ENCODE data around the gene EXD3.

EXD3 gene

GRCh38 chr9:137294091-137294680 is 128.8 kb downstream of the EXD3 start:
- Mint-ChIP-seq H3K4me1 (ENCODE audit: low read depth) (peaks cover 11% of the 10 kb centered on the region), H3K27me3 (peaks cover 14% of the 10 kb centered on the region), H3K36me3 (no peaks in the 10 kb centered on the region), H3K9me3 (ENCODE audit: low read depth) (no peaks in the 10 kb centered on the region), H3K27ac (no peak overlapping the region), H3K4me3 (peak overlapping the region; percentile 69)

GRCh38 chr9:137293482-137294090 is 129.4 kb downstream of the EXD3 start:
- H3K9me3 Mint-ChIP-seq (ENCODE audit: low read depth) = no peaks in the 10 kb centered on the region
- H3K36me3 Mint-ChIP-seq = no peaks in the 10 kb centered on the region
- H3K4me3 Mint-ChIP-seq = no peak overlapping the region
- peaks cover 11% of the 10 kb centered on the region for H3K4me1 Mint-ChIP-seq (ENCODE audit: low read depth)
- H3K27me3 Mint-ChIP-seq = peaks cover 14% of the 10 kb centered on the region
- no peak overlapping the region for H3K27ac Mint-ChIP-seq

GRCh38 chr9:137293094-137293481 is 129.9 kb downstream of the EXD3 start:
- H3K36me3 Mint-ChIP-seq = no peaks in the 10 kb centered on the region
- no peak overlapping the region for H3K27ac Mint-ChIP-seq
- peaks cover 11% of the 10 kb centered on the region for H3K4me1 Mint-ChIP-seq (ENCODE audit: low read depth)
- no peaks in the 10 kb centered on the region for H3K9me3 Mint-ChIP-seq (ENCODE audit: low read depth)
- H3K4me3 Mint-ChIP-seq = no peak overlapping the region
- peaks cover 14% of the 10 kb centered on the region for H3K27me3 Mint-ChIP-seq

- Mint-ChIP-seq H3K27me3 (peaks cover 3% of the 10 kb centered on the region), H3K9me3 (ENCODE audit: low read depth) (no peaks in the 10 kb centered on the region), H3K27ac (no peak overlapping the region), H3K4me1 (ENCODE audit: low read depth) (no peaks in the 10 kb centered on the region), H3K36me3 (no peaks in the 10 kb centered on the region), H3K4me3 (no peak overlapping the region)
Measured at GRCh38 chr9:137286975-137287383, 136.0 kb downstream of the EXD3 start.

- Mint-ChIP-seq H3K36me3 (no peaks in the 10 kb centered on the region), H3K9me3 (ENCODE audit: low read depth) (no peaks in the 10 kb centered on the region), H3K4me1 (ENCODE audit: low read depth) (no peaks in the 10 kb centered on the region), H3K27me3 (no peaks in the 10 kb centered on the region), H3K4me3 (no peak overlapping the region), H3K27ac (no peak overlapping the region)
Measured at GRCh38 chr9:137281345-137282116, 141.4 kb downstream of the EXD3 start.

GRCh38 chr9:137280474-137281344 is 142.3 kb downstream of the EXD3 start:
- no peaks in the 10 kb centered on the region for H3K9me3 Mint-ChIP-seq (ENCODE audit: low read depth)
- peaks cover 1% of the 10 kb centered on the region for H3K4me1 Mint-ChIP-seq (ENCODE audit: low read depth)
- H3K36me3 Mint-ChIP-seq = no peaks in the 10 kb centered on the region
- H3K4me3 Mint-ChIP-seq = no peak overlapping the region
- no peaks in the 10 kb centered on the region for H3K27me3 Mint-ChIP-seq
- no peak overlapping the region for H3K27ac Mint-ChIP-seq

GRCh38 chr9:137279741-137280473 is 143.1 kb downstream of the EXD3 start:
- no peaks in the 10 kb centered on the region for H3K9me3 Mint-ChIP-seq (ENCODE audit: low read depth)
- H3K36me3 Mint-ChIP-seq = no peaks in the 10 kb centered on the region
- H3K27ac Mint-ChIP-seq = no peak overlapping the region
- no peak overlapping the region for H3K4me3 Mint-ChIP-seq
- no peaks in the 10 kb centered on the region for H3K27me3 Mint-ChIP-seq
- peaks cover 7% of the 10 kb centered on the region for H3K4me1 Mint-ChIP-seq (ENCODE audit: low read depth)

GRCh38 chr9:137278721-137279711 is 143.9 kb downstream of the EXD3 start:
- Mint-ChIP-seq H3K36me3 (no peaks in the 10 kb centered on the region), H3K27ac (no peak overlapping the region), H3K27me3 (no peaks in the 10 kb centered on the region), H3K4me3 (no peak overlapping the region), H3K4me1 (ENCODE audit: low read depth) (peaks cover 8% of the 10 kb centered on the region), H3K9me3 (ENCODE audit: low read depth) (no peaks in the 10 kb centered on the region)

GRCh38 chr9:137278061-137278701 is 144.8 kb downstream of the EXD3 start:
- Mint-ChIP-seq H3K4me1 (ENCODE audit: low read depth) (peaks cover 8% of the 10 kb centered on the region), H3K36me3 (no peaks in the 10 kb centered on the region), H3K27ac (no peak overlapping the region), H3K4me3 (peak overlapping the region; percentile 69), H3K9me3 (ENCODE audit: low read depth) (no peaks in the 10 kb centered on the region), H3K27me3 (no peaks in the 10 kb centered on the region)

GRCh38 chr9:137277329-137278041 is 145.5 kb downstream of the EXD3 start, which contains the start of gene TOR4A:
Gene TOR4A (plus strand): TSS chr9:137277726. CDS start chr9:137278690, 964 bp downstream.
- H3K36me3 Mint-ChIP-seq = no peaks in the 10 kb centered on the region
- H3K27ac Mint-ChIP-seq = no peak within 1 kb of the TSS
- H3K9me3 Mint-ChIP-seq (ENCODE audit: low read depth) = no peaks in the 10 kb centered on the region
- peaks cover 8% of the 10 kb centered on the region for H3K4me1 Mint-ChIP-seq (ENCODE audit: low read depth)
- H3K4me3 Mint-ChIP-seq = peak within 1 kb of the TSS; percentile 69
- H3K27me3 Mint-ChIP-seq = no peaks in the 10 kb centered on the region

- H3K4me1 Mint-ChIP-seq (ENCODE audit: low read depth) = peaks cover 8% of the 10 kb centered on the region
- no peak overlapping the region for H3K27ac Mint-ChIP-seq
- no peaks in the 10 kb centered on the region for H3K9me3 Mint-ChIP-seq (ENCODE audit: low read depth)
- no peaks in the 10 kb centered on the region for H3K36me3 Mint-ChIP-seq
- H3K27me3 Mint-ChIP-seq = no peaks in the 10 kb centered on the region
- peak overlapping the region; percentile 58 for H3K4me3 Mint-ChIP-seq
Measured at GRCh38 chr9:137276473-137277328, 146.3 kb downstream of the EXD3 start.
